ENCODE results near the gene WNT6.

The WNT6 gene

GRCh38 chr2:218858138-218858445 is 1.5 kb upstream of the WNT6 start:
- DNase-seq, result no peak

GRCh38 chr2:218858671-218859555 is 692 bp upstream of the WNT6 start:
- DNase-seq, result no peak

- no peak for DNase-seq
Measured at GRCh38 chr2:218859988-218860831, 605 bp downstream of the WNT6 start.

- DNase-seq, result peak; percentile 78
Measured at GRCh38 chr2:218860950-218861381, 1.4 kb downstream of the WNT6 start.

- no peak for DNase-seq
Measured at GRCh38 chr2:218861645-218862318, 2.2 kb downstream of the WNT6 start.

GRCh38 chr2:218863021-218863520 is 3.5 kb downstream of the WNT6 start:
- no peak for DNase-seq

- no peak for DNase-seq
Measured at GRCh38 chr2:218865396-218865795, 5.8 kb downstream of the WNT6 start.

GRCh38 chr2:218865999-218866398 is 6.4 kb downstream of the WNT6 start:
- DNase-seq, result no peak

GRCh38 chr2:218867900-218868299 is 8.3 kb downstream of the WNT6 start:
- DNase-seq, result no peak

- no peak for DNase-seq
Measured at GRCh38 chr2:218869064-218869463, 9.5 kb downstream of the WNT6 start.

- no peak for DNase-seq
Measured at GRCh38 chr2:218870984-218871344, 11.4 kb downstream of the WNT6 start.

GRCh38 chr2:218871345-218872302 is 12.0 kb downstream of the WNT6 start:
- no peak for DNase-seq

GRCh38 chr2:218872645-218873358 is 13.2 kb downstream of the WNT6 start:
- DNase-seq, result no peak

GRCh38 chr2:218873359-218874194 is 14.0 kb downstream of the WNT6 start:
- DNase-seq, result no peak

- no peak for DNase-seq
Measured at GRCh38 chr2:218875692-218876246, 16.2 kb downstream of the WNT6 start.

GRCh38 chr2:218876562-218877219 is 17.1 kb downstream of the WNT6 start:
- peak; percentile 60 for DNase-seq

- DNase-seq, result no peak
Measured at GRCh38 chr2:218877331-218877730, 17.7 kb downstream of the WNT6 start.

- DNase-seq, result no peak
Measured at GRCh38 chr2:218877891-218878290, 18.3 kb downstream of the WNT6 start.

- DNase-seq, result no peak
Measured at GRCh38 chr2:218878486-218878885, 18.9 kb downstream of the WNT6 start.
